HG02642 (cell line): ENCODE results near the gene AGO4.
"Not testable (repeated sequence)": the region's sequence is repeated elsewhere in the genome, so short reads cannot be mapped to it uniquely, and the experiment has no call there.

Source experiments
- ATAC-seq: cut with Tn5 transposase; IDR thresholded peaks from one replicate; pipeline ENCODE4 v1.9.1; 2021; ENCODE audit warnings: mild to moderate bottlenecking; ENCODE audit not compliant: unreplicated experiment, poor library complexity

Gene AGO4

GRCh38 chr1:35809114-35810095, 1.6 kb downstream of the AGO4 start:
- no peak for ATAC-seq

GRCh38 chr1:35810096-35810881, 2.5 kb downstream of the AGO4 start:
- no peak for ATAC-seq

- not testable (repeated sequence) for ATAC-seq
Observed at GRCh38 chr1:35812754-35813153, 4.9 kb downstream of the AGO4 start.

- no peak for ATAC-seq
Observed at GRCh38 chr1:35825255-35825654, 17.4 kb downstream of the AGO4 start.

- no peak for ATAC-seq
Observed at GRCh38 chr1:35832276-35832905, 24.6 kb downstream of the AGO4 start.

- ATAC-seq: no peak
Observed at GRCh38 chr1:35833395-35833794, 25.6 kb downstream of the AGO4 start.

GRCh38 chr1:35834218-35834617, 26.4 kb downstream of the AGO4 start:
- no peak for ATAC-seq

GRCh38 chr1:35835398-35835797, 27.6 kb downstream of the AGO4 start:
- ATAC-seq: no peak

- ATAC-seq: no peak
Observed at GRCh38 chr1:35836734-35837133, 28.9 kb downstream of the AGO4 start.

GRCh38 chr1:35838693-35839245, 31.0 kb downstream of the AGO4 start:
- ATAC-seq: no peak

- no peak for ATAC-seq
Observed at GRCh38 chr1:35844826-35845225, 37.0 kb downstream of the AGO4 start.

GRCh38 chr1:35845766-35846165, 38.0 kb downstream of the AGO4 start:
- ATAC-seq: no peak

- no peak for ATAC-seq
Observed at GRCh38 chr1:35847935-35848565, 40.2 kb downstream of the AGO4 start.

GRCh38 chr1:35850051-35850450, 42.2 kb downstream of the AGO4 start:
- no peak for ATAC-seq

GRCh38 chr1:35850716-35851115, 42.9 kb downstream of the AGO4 start:
- no peak for ATAC-seq

GRCh38 chr1:35851132-35851869, 43.5 kb downstream of the AGO4 start:
- ATAC-seq: no peak

GRCh38 chr1:35852241-35852640, 44.4 kb downstream of the AGO4 start:
- no peak for ATAC-seq

GRCh38 chr1:35854989-35855700, 47.3 kb downstream of the AGO4 start:
- ATAC-seq: no peak

GRCh38 chr1:35856964-35857363, 49.1 kb downstream of the AGO4 start:
- no peak for ATAC-seq
